Cardiac muscle cell (in vitro differentiated cells and primary cell): Measurements from ENCODE around the gene PLCL1. TPM values are rescaled to one million over a fixed set of nuclear protein-coding genes. Genes with fewer than 3 reads are reported as not detected.

Experiments
- DNase-seq, 2 donors: peaks; one replicate each; pipeline versions ENCODE4 v3.0.0 to v3.0.0-alpha.2; 2010 to 2017; ENCODE audit warnings: low read depth in 1 of 2, low spot score in 1 of 2
- H3K27ac ChIP-seq: fragments of 200-600 bp; sonication (generic); 2 replicates; pipeline ENCODE4 v1.5.1; 2016
- H3K27me3 ChIP-seq: fragments of 200-600 bp; sonication (generic); 2 replicates; pipeline ENCODE4 v1.6.0; 2016; ENCODE audit warnings: control low read depth
- H3K36me3 ChIP-seq: fragments of 200-600 bp; sonication (generic); 2 replicates; pipeline ENCODE4 v1.5.1; 2016; ENCODE audit warnings: control low read depth
- H3K4me1 ChIP-seq: fragments of 200-600 bp; sonication (generic); 2 replicates; pipeline ENCODE4 v1.8.1; 2017; ENCODE audit warnings: low read depth, mild to moderate bottlenecking, mixed run types
- H3K4me3 ChIP-seq: fragments of 200-600 bp; sonication (generic); 2 replicates; pipeline ENCODE4 v1.5.1; 2016; ENCODE audit warnings: mild to moderate bottlenecking
- H3K9me3 ChIP-seq: fragments of 200-600 bp; sonication (generic); 2 replicates; pipeline ENCODE4 v1.5.1; 2017; ENCODE audit warnings: low read depth, mild to moderate bottlenecking, control low read depth
- polyA plus RNA-seq: library from polyadenylated mRNA; unstranded; fragments of >200 nt; fragmentation: Nextera tagmentation; extraction: Ambion mirVana; gene quantifications from 2 replicates; pipeline ENCODE4 v1.2.1, GENCODE V29; 2016
- total RNA-seq: library from RNA; depleted of rRNA; stranded (reverse); fragments of >200 nt; gene quantifications from 2 replicates; pipeline ENCODE4 v1.2.3, GENCODE V29; 2016
- TF ChIP-seq, protein P1 (sequence below): IDR thresholded peaks from 2 replicates; pipeline ENCODE4 v1.5.1; 2012; ENCODE audit warnings: low read depth, mild to moderate bottlenecking, low read length

PLCL1 gene
- total and polyA plus RNA-seq, 2 experiments from 2014 or later: 4.9 to 7.8 TPM

DNA sequence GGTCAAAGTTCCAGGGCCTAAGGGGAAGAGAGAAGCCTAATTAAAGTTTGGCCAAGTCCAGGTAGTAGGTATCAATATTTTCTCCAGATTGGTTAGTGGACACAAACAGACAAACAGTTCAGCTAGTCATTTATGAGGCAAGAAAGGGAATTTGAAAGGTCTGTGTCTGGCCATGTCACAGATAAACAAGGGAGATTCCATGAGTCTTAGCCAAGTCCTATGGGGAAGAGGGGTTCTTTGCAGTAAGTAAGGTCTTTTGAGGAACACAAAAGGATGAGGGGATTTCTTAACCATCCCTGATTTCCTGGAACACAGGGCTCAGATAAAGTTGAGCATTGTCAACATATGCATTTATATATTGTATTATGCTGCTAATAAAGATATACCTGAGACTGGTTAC lies 310.8 kb downstream of the PLCL1 start:
- no peak for DNase-seq
- Histone ChIP-seq H3K4me1 (peaks cover 41% of the 10 kb centered on the region), H3K4me3 (no peak overlapping the region), H3K36me3 (no peaks in the 10 kb centered on the region), H3K9me3 (no peaks in the 10 kb centered on the region), H3K27me3 (no peaks in the 10 kb centered on the region), H3K27ac (peak overlapping the region; percentile 14)
- TF ChIP-seq, protein P1, sequence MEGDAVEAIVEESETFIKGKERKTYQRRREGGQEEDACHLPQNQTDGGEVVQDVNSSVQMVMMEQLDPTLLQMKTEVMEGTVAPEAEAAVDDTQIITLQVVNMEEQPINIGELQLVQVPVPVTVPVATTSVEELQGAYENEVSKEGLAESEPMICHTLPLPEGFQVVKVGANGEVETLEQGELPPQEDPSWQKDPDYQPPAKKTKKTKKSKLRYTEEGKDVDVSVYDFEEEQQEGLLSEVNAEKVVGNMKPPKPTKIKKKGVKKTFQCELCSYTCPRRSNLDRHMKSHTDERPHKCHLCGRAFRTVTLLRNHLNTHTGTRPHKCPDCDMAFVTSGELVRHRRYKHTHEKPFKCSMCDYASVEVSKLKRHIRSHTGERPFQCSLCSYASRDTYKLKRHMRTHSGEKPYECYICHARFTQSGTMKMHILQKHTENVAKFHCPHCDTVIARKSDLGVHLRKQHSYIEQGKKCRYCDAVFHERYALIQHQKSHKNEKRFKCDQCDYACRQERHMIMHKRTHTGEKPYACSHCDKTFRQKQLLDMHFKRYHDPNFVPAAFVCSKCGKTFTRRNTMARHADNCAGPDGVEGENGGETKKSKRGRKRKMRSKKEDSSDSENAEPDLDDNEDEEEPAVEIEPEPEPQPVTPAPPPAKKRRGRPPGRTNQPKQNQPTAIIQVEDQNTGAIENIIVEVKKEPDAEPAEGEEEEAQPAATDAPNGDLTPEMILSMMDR: no peak

DNA sequence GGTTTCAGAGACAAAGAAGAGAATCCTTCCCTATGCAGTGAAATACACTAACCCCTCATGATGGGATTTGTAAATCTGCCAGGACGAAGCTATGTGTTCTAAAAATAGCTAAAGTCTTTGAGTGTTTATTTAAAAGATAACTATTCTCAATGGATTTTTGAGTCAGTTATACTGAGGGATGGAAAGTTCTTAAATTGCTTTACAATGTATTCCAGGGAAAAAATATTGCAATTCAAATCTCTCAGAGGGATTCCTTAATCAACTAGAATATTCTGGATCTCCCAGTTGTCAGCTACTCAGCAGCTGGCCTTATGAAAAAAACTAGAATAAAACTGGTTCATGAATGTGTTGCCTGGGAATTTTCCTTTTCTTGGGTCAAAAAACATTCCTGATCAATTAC lies 312.4 kb downstream of the PLCL1 start:
- no peaks in the 10 kb centered on the region for H3K27me3 ChIP-seq
- peak; percentile 35 to 44 for DNase-seq
- H3K9me3 ChIP-seq: no peaks in the 10 kb centered on the region
- no peak overlapping the region for H3K4me3 ChIP-seq
- H3K4me1 ChIP-seq: peaks cover 41% of the 10 kb centered on the region
- TF ChIP-seq, protein P1: no peak
- H3K36me3 ChIP-seq: no peaks in the 10 kb centered on the region
- H3K27ac ChIP-seq: no peak overlapping the region

DNA sequence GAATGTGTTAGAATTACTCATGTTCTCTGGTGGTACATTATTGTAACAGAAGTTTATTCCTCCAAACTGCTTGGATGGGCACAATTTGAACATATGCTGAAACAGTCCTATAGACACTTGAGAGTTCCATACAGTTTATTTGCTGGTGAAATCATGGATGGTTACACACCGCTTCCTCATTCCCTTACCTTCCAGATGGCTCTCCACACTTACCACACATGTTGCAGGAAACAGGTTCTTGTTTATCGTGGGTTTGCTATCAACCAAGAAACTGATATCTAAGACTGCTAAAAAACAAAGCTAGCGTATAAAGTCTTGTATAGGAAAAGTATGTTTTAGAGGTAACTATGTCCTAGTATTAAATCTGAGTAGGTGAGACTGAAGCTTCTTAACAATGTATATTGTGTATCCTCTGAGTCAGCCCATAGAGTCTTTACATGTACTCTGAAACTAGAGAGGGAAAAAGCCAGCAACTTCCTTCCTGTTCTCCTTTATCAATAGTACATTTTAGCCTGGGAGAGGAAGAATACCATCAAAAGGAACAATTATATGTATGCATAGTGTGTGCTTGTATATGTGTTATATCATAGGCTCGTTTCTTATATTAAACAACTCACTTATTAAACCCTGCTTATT lies 313.1 kb downstream of the PLCL1 start:
- DNase-seq: no peak
- Histone ChIP-seq H3K4me1 (peaks cover 41% of the 10 kb centered on the region), H3K9me3 (no peaks in the 10 kb centered on the region), H3K27ac (no peak overlapping the region), H3K36me3 (no peaks in the 10 kb centered on the region), H3K4me3 (no peak overlapping the region), H3K27me3 (no peaks in the 10 kb centered on the region)
- TF ChIP-seq, protein P1: no peak

DNA sequence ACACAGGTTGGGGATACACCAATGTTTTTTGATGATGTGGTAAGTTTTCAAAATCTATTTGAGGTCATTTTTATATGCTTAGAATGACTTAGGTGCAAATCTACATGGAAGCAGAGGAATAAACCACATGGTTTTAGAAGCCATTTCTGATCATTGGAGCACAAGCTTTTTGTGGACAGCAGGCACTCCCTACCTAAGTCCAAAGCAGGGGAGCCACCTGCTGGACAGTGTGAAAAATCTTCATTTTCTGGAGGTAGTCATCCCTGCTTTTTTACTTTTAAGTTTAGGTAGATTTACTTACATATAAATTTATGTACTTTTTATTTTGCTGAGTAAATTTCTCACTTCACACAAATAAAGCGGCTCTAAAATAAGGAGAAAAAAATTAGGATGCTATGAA lies 323.2 kb downstream of the PLCL1 start:
- Histone ChIP-seq H3K9me3 (no peaks in the 10 kb centered on the region), H3K4me3 (no peak overlapping the region), H3K27me3 (no peaks in the 10 kb centered on the region), H3K27ac (no peak overlapping the region), H3K4me1 (peaks cover 4% of the 10 kb centered on the region), H3K36me3 (no peaks in the 10 kb centered on the region)
- peak; percentile 66 to 85 for DNase-seq
- TF ChIP-seq, protein P1: peak; percentile 67

DNA sequence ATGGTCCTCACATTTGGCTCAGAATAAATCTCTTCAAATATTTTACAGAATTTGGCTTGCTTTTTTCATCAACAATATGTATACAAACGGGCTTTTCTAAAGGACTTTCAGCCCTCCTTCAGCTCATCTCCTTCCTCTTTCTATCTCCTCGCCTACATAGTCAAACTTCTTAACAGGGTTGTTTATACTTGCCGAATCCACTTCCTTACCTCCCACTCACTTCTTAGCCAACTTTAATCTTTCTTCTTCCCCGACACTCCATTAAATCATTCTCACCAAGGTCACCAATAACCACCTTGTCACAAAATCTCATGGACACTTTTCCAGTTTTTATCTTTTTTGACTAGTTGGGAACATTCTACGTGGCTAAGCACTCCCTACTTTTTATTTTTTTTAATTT lies 325.2 kb downstream of the PLCL1 start:
- Histone ChIP-seq H3K36me3 (no peaks in the 10 kb centered on the region), H3K4me3 (no peak overlapping the region), H3K4me1 (peaks cover 4% of the 10 kb centered on the region), H3K27me3 (no peaks in the 10 kb centered on the region), H3K9me3 (no peaks in the 10 kb centered on the region), H3K27ac (no peak overlapping the region)
- TF ChIP-seq, protein P1: no peak
- DNase-seq: no peak
